HG03280 (cell line): Measurements from ENCODE around the gene TUT1.
"Not testable (repeated sequence)": the region's sequence is repeated elsewhere in the genome, so short reads cannot be mapped to it uniquely, and the experiment has no call there.

Experiments used
- ATAC-seq: cut with Tn5 transposase; IDR thresholded peaks from one replicate; pipeline ENCODE4 v1.9.1; 2021; ENCODE audit warnings: mild to moderate bottlenecking, moderate library complexity; ENCODE audit not compliant: unreplicated experiment

TUT1 gene

DNA sequence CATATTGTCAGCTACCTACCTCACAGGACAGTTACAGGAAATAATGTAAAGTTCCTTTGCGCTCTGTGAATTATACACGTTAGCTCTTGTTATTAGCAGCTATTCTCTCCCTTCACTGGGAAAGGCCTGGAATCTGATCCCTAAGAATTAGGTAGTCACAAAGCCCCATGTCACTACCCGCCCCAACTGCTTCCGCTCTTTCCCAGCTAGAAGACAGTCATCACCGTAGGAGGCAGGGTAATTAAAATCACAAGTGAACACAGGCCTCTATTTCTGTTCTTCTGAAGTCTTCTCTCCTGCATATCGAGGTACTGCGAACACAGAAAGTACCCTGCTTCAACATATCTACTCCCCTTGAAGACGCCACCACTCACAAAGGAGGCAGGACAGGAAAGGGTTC lies 32.1 kb downstream of the TUT1 start:
- ATAC-seq, result no peak

DNA sequence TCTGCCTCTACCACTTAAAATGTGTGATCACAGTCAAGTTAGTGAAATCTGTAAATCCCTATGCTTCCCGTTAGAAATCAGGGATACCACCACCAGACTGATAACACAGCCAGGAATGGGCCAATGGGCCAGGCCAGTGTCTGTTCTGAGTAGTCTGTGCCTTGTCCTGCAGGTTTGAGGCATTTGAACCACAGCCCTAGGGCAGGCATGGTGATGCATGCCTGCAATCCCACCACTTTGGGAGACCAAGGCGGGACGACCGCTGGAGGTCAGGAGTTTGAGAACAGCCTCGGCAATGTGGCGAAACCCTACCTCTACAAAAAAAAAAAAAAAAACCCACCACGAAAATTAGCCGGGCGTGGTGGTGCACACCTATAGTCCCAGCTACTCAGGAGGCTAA lies 32.7 kb downstream of the TUT1 start:
- ATAC-seq, result no peak

DNA sequence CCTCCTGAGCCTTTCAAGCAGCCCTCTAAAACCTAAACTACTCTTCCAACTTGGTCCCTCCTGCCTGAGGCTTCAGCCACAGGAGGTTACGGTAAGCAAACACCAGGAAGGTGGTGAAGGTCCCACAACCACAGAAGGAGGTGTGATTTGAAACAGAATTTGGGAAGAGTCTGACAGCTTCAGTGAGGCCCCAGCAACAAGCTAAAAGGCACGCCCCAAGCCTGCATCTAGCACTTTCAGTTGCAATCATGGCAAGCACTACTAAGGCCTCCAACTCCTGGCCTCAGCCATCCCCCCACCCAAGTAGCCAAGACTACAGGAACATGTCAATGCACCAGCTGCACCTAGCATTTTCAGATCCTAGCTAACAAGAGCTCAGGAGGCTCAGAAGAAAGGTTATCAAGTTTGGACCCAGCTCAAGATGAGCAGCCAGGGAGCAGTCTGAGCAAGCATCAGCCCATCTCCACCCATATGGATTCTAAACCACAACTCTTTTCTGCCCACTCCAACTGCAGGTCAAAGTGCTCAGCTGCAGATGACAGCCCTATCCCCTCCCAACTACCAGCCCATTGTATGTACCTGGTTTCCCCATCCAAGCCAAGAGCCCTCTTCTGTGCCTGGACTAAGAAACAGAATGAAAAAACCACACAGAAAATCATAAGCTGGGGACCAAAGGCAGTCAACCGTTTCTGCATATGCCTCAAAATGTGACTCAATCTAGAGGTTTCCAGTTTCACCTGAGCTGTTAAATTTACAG lies 34.3 kb downstream of the TUT1 start:
- ATAC-seq, result peak; percentile 21

- peak; percentile 28 for ATAC-seq
Observed at GRCh38 chr11:62556108-62556874, 35.0 kb downstream of the TUT1 start.

GRCh38 chr11:62555464-62556107 lies 35.7 kb downstream of the TUT1 start:
- peak; percentile 46 for ATAC-seq

- no peak for ATAC-seq
Observed at GRCh38 chr11:62554387-62555167, 36.7 kb downstream of the TUT1 start.

DNA sequence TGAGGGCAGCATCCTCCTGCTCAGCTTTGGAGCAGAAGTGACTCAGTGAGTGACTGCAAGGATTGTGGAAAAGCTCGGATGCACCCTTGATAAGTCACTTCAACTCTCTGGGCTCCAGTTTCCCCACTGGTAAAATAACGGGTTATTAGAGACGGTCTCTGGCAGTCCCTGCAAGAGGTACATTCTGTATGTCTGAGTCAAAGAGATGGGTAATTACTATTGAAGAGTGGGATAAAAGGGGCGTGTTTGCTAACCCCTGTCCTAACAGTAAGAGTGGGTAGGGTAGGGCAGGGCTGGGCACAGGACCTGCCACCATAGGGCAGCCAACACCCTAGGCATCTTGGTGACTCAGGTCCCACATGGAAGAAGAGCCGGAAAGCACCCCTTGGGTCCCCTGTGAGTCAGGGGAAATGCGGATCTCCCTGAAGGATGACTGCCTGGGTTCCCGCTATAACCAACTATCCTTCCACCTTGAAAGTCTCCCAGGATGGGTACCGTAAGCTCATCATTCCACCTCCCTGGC lies 37.4 kb downstream of the TUT1 start:
- no peak for ATAC-seq

GRCh38 chr11:62553080-62553838 lies 38.1 kb downstream of the TUT1 start:
- no peak for ATAC-seq

GRCh38 chr11:62552485-62553079 lies 38.7 kb downstream of the TUT1 start:
- ATAC-seq, result no peak

- ATAC-seq, result not testable (repeated sequence)
Observed at GRCh38 chr11:62550478-62550877, 40.8 kb downstream of the TUT1 start.

DNA sequence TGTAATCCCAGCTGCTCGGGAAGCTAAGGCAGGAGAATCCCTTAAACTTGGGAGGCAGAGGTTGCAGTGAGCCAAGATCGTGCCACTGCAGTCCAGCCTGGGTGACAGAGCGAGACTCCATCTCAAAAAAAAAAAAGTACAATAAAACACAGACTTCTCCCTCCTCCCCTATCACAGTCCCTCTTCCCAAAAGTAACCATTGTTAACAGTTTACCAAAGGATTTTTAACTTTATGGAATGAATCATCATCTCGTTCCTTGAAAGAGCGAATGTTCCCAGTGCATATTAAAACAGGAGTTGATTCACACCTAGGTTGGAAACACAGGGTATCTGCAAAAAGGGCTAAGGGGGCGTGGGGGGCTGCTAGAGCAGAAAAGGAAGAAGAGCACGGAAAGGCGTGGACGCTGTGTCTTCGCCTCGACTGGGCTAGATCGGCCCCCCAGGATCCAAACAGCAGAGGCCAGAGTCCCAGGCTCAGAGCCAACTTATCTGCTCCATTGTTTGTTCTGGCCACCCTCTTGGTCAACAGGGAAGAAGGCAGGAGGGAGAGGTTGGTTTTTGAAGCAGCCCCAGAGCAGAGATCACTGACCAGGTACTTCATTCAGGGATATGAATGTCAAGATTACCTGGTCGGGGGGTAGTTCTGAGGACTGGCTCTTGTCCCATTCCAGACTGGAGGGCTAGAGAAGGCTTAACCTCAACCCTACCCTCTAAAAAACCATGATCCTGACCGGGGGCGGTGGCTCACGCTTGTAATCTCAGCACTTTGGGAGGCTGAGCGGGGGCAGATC lies 42.6 kb downstream of the TUT1 start:
- ATAC-seq, result no peak

GRCh38 chr11:62547691-62548281 lies 43.5 kb downstream of the TUT1 start:
- no peak for ATAC-seq

DNA sequence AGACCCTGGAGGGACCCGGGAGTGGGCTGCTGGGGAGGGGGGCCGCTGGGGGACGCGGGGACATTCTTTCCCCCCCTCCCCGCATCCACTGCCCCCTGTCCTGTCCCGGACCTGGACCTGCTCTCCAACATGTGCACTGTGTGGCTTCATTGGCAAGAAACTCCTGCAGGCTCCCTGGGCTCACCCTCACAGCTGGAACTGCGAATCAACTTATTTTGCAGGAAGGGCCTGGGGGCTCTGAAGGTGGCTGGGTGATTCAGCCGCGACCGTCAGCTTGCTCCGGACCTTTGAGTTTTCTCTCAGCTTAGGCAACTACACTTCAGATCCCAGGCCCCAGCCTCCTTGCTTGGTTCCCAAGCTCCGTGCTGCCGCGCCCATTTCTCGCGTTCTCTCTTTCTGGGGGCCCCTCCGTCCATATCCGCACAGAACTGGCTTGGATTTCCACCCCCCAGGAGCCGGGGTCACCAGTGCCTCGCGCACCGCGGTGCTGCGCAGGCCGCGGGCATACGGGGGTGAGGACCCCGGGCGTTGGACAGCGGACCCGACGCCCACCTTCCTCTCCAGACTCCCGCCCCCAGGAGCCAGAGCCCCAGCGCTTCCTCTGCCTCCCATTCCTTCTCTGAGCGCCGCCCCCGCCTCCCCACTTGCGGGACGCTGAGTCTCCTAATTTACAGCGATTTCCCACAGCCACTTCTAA lies 44.2 kb downstream of the TUT1 start:
- no peak for ATAC-seq

GRCh38 chr11:62546244-62546928 lies 44.9 kb downstream of the TUT1 start, which contains the start of gene AHNAK:
Gene AHNAK (minus strand): TSS chr11:62546806. CDS start chr11:62536098, 10,708 bp downstream.
- ATAC-seq, result peak; percentile 33

GRCh38 chr11:62545437-62546243 lies 45.7 kb downstream of the TUT1 start:
- ATAC-seq, result no peak
